Measurements from ENCODE around the gene OR52N5. TPM values are rescaled to one million over a fixed set of nuclear protein-coding genes. Genes with fewer than 3 reads are reported as not detected.

Gene OR52N5
- total RNA-seq, 1 donor from 2014 or later, result not detected

- H3K27me3 Mint-ChIP-seq, result peaks cover 3% of the 10 kb centered on the region
- no peaks in the 10 kb centered on the region for H3K9me3 Mint-ChIP-seq (ENCODE audit: low read depth)
- H3K27ac Mint-ChIP-seq, result no peak overlapping the region
- no peaks in the 10 kb centered on the region for H3K36me3 Mint-ChIP-seq (ENCODE audit: insufficient read depth)
- DNase-seq (ENCODE audit: low spot score, unreplicated experiment), result no peak
- TF ChIP-seq CTCF (IDR thresholded peaks at IDR 0.05; ENCODE audit: unreplicated experiment), result no peak
- no peaks in the 10 kb centered on the region for H3K4me1 Mint-ChIP-seq (ENCODE audit: low read depth)
- H3K4me3 Mint-ChIP-seq (ENCODE audit: low read depth), result no peak overlapping the region
Measured at GRCh38 chr11:5726351-5726750, 56.8 kb downstream of the OR52N5 start.

Other genes with a start within 250 kb of the OR52N5 start
- 0.26 TPM in 1 of 2 replicates, not detected in the other for gene OR52H1, start 234.8 kb downstream of the OR52N5 start, total RNA-seq
- not detected in 2 replicates for gene OR52B6, start 202.5 kb downstream of the OR52N5 start, total RNA-seq
- 5.4 and 5.8 TPM in 2 replicates for gene TRIM6, start 186.7 kb downstream of the OR52N5 start, total RNA-seq
- gene TRIM34, start 158.4 kb downstream of the OR52N5 start, total RNA-seq, result 2.0 TPM in 2 replicates
- gene TRIM5, start 98.3 kb downstream of the OR52N5 start, total RNA-seq, result 38.9 and 40.8 TPM in 2 replicates
- gene TRIM22, start 93.6 kb downstream of the OR52N5 start, total RNA-seq, result 0.89 and 1.7 TPM in 2 replicates
- gene OR56B1, start 46.9 kb downstream of the OR52N5 start, total RNA-seq, result not detected in 2 replicates
- gene OR52N4, start 29.1 kb downstream of the OR52N5 start, total RNA-seq, result not detected in 2 replicates
- gene OR52N1, start 7.9 kb upstream of the OR52N5 start, total RNA-seq, result not detected in 2 replicates
- gene OR52N2, start 25.6 kb upstream of the OR52N5 start, total RNA-seq, result not detected in 2 replicates
- not detected in 2 replicates for gene OR52E6, start 58.5 kb upstream of the OR52N5 start, total RNA-seq
- gene OR52E8, start 74.3 kb upstream of the OR52N5 start, total RNA-seq, result not detected in 2 replicates
- not detected in 2 replicates for gene OR52E4, start 97.3 kb upstream of the OR52N5 start, total RNA-seq
- not detected in 2 replicates for gene OR52E5, start 109.9 kb upstream of the OR52N5 start, total RNA-seq
- not detected in 2 replicates for gene OR56A3, start 158.9 kb upstream of the OR52N5 start, total RNA-seq
- gene OR56A5, start 185.1 kb upstream of the OR52N5 start, total RNA-seq, result not detected in 2 replicates
- not detected in 2 replicates for gene OR52L1, start 203.6 kb upstream of the OR52N5 start, total RNA-seq
- 0.07 and 0.13 TPM in 2 replicates for gene OR56A4, start 223.6 kb upstream of the OR52N5 start, total RNA-seq
- gene OR56A1, start 247.4 kb upstream of the OR52N5 start, total RNA-seq, result 0.09 TPM in 1 of 2 replicates, not detected in the other